Ovary (tissue), 9 donors: ENCODE results near the gene SNRPD3. TPM values are rescaled to one million over a fixed set of nuclear protein-coding genes. Genes with fewer than 3 reads are reported as not detected.
"Not testable (repeated sequence)": the region's sequence is repeated elsewhere in the genome, so short reads cannot be mapped to it uniquely, and the experiment has no call there.

Experiments
- DNase-seq, 5 donors: peaks; one replicate each; pipeline ENCODE4 v3.0.0-alpha.2; 2019 to 2020
- H3K27ac ChIP-seq, 2 donors: fragments of 200-600 bp; one replicate each; pipeline versions ENCODE4 v1.5.1 to v1.8.0; 2019 to 2022
- H3K27me3 ChIP-seq: fragments of 200-600 bp; one replicate; pipeline ENCODE4 v1.8.0; 2022
- H3K36me3 ChIP-seq: fragments of 200-600 bp; sonication (generic); one replicate; pipeline ENCODE4 v1.5.1; 2019
- H3K4me1 ChIP-seq: one replicate; pipeline ENCODE4 v1.8.1; 2013; ENCODE audit warnings: mild to moderate bottlenecking, moderate library complexity; ENCODE audit not compliant: insufficient read depth
- H3K4me3 ChIP-seq: fragments of 200-600 bp; sonication (generic); one replicate; pipeline ENCODE4 v1.5.1; 2017
- H3K9me3 ChIP-seq, 2 donors: fragments of 200-600 bp in 1 of 2; sonication (generic) in 1 of 2; one replicate each; pipeline versions ENCODE4 v1.5.1 to v1.8.1; 2013 to 2019; ENCODE audit warnings: mild to moderate bottlenecking in 1 of 2, moderate library complexity in 1 of 2
- EP300 ChIP-seq: sonication (generic); formaldehyde crosslinking; IDR thresholded peaks from one replicate; pipeline ENCODE4 v1.6.1; 2017; ENCODE audit warnings: antibody characterized with exemption
- POLR2A ChIP-seq: fragments of 450-650 bp; IDR thresholded peaks from one replicate; pipeline ENCODE4 v1.6.1; 2017; ENCODE audit warnings: antibody characterized with exemption, mild to moderate bottlenecking, moderate library complexity
- WGBS, 3 donors: extraction: QIAGEN DNeasy Blood & Tissue Kit in 1 of 3; methylation state at CpG; one replicate each; pipeline versions ENCODE4 v1.1.5 to v1.1.7; 2013 to 2017; 5-methylcytosine and 5-hydroxymethylcytosine counted together
- intact Hi-C, 4 donors: fragments of 100-400 bp; cut with DNase I; formaldehyde crosslinking; loops; one replicate each; pipeline versions ENCODE4 v1.11.0 to v1.15.1; 2022 to 2023
- polyA plus RNA-seq, 2 donors: library from polyadenylated mRNA; stranded (reverse); fragments of 200-250 nt in 1 of 2; fragments of 350-450 nt in 1 of 2; fragmentation: Illumina TruSeq in 1 of 2; extraction: RNeasy Lipid Tissue Mini Kit (QIAGEN cat#74804) in 1 of 2; gene quantifications; one replicate each; pipeline ENCODE4 v1.2.3, GENCODE V29; 2013 to 2014
- total RNA-seq, 7 donors: library from RNA; depleted of rRNA in 2 of 7; stranded (reverse); fragments of >200 nt in 2 of 7; fragmentation: NEBNext Ultra II Directional in 3 of 7; extraction: Animal tissue kit (Norgen Biotek cat#: 25700) in 3 of 7; gene quantifications; one replicate each; pipeline versions ENCODE4 v1.1.0 to v1.2.4, GENCODE V29; 2016 to 2023
- TF ChIP-seq, protein P1 (sequence below), 3 donors: fragments of 450-650 bp in 2 of 3; fragments of 200-600 bp in 1 of 3; IDR thresholded peaks; one replicate each; pipeline versions ENCODE4 v1.5.1 to v1.8.0; 2016 to 2022; ENCODE audit warnings: antibody characterized with exemption in 3 of 3, mild to moderate bottlenecking in 1 of 3
- donor health status: DM: no; HTN: no; CAD: no; lungs with moderate emphysema.
- donor health status: DM: no; HTN: no; CAD: no.
- donor health status: Bipolar disorder and iron deficiency.
- donor health status: DM: yes; HTN: yes; CAD: no.
- donor health status: DM: no; HTN: no; CAD: no.
- donor health status: DM: yes; HTN: yes; CAD: no.

The SNRPD3 gene
- total and polyA plus RNA-seq, 9 donors, result 62.9 to 154 (median 86.5) TPM

DNA sequence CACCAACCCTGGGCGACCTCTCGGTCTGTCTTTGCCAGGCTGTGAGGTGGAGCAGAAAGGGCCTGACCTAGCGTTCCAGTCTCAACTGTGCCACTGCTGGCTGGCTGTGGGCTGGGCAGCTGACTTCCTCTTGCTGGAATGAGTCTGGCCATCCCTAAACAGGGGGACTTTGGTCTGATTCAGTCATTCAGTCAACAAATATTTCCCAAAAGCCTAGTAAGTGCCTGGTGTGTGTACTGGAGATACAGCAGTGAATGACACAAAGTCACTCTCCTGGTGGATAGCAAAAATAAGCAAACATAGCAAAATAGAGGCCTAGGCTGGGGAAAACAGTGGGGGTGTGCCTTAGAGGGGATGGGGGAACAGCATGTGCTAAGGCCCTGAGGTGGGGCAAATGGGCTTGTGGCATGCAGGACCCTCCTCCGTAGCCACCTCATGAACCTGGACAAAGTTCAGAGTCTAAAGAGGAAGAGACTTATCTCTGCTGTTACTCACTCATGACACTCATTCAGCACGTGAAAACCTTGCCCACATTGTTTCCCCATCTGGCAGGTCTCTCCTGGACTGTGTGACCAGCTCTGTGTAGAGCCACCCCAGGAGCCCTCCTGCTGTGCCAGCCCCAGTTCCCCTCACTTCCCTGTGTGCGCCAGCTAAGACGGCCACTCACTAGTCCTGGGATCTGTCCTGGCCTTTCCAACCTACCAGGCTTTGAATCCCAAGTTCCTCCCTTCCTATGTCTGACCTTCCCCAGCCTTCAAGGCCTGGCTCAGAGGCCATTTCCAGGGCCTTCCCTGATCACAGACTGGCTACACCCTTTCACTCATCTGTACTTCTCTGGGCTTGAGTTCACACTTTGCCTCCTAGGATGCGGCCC is 5.5 kb upstream of the SNRPD3 start:
- H3K9me3 ChIP-seq, result no peaks in the 10 kb centered on the region
- intact Hi-C loops, result no loop called here
- WGBS, 3 donors, result 82 to 86% (median 84%) methylated on average over 8 of the region's 8 CpGs
- TF ChIP-seq, protein P1, sequence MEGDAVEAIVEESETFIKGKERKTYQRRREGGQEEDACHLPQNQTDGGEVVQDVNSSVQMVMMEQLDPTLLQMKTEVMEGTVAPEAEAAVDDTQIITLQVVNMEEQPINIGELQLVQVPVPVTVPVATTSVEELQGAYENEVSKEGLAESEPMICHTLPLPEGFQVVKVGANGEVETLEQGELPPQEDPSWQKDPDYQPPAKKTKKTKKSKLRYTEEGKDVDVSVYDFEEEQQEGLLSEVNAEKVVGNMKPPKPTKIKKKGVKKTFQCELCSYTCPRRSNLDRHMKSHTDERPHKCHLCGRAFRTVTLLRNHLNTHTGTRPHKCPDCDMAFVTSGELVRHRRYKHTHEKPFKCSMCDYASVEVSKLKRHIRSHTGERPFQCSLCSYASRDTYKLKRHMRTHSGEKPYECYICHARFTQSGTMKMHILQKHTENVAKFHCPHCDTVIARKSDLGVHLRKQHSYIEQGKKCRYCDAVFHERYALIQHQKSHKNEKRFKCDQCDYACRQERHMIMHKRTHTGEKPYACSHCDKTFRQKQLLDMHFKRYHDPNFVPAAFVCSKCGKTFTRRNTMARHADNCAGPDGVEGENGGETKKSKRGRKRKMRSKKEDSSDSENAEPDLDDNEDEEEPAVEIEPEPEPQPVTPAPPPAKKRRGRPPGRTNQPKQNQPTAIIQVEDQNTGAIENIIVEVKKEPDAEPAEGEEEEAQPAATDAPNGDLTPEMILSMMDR (IDR thresholded peaks at IDR 0.05), result no peak
- TF ChIP-seq POLR2A (no peak), EP300 (no peak)
- DNase-seq, result no peak
- no peak overlapping the region for H3K4me3 ChIP-seq
- no peak overlapping the region for H3K27ac ChIP-seq
- no peaks in the 10 kb centered on the region for H3K27me3 ChIP-seq
- no peaks in the 10 kb centered on the region for H3K36me3 ChIP-seq
- H3K4me1 ChIP-seq, result peaks cover 6% of the 10 kb centered on the region

DNA sequence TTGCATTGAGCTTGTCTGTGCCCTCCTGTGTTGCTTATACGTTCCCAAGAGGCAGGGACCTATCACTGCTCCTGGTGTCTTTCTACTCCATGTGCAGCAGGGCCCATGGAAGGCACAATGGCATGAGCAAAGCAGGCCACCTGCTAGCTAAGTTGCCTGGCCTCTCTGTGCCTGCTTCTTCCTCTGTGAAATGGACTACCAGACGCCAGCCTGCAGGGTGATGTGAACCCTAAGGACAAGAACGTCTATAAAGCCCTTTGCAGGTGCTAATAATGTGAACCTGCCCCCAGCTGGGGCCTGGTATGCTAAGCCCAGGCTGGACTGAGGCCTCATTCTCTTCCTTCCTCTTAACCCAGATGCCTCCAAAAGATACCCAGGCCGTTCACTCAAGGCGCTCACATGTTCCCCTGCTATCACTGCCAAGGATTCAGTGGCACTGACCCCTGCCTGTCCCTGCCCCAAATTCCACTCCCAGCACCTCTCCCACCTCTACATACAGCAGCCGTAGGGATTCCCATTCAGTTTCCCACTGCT is 4.8 kb upstream of the SNRPD3 start:
- Histone ChIP-seq H3K9me3 (no peaks in the 10 kb centered on the region), H3K4me3 (no peak overlapping the region), H3K4me1 (peaks cover 6% of the 10 kb centered on the region), H3K27ac (no peak overlapping the region), H3K36me3 (no peaks in the 10 kb centered on the region), H3K27me3 (no peaks in the 10 kb centered on the region)
- 74 to 84% (median 76%) methylated on average over 6 of the region's 6 CpGs for WGBS, 3 donors
- intact Hi-C loops, result no loop called here
- TF ChIP-seq, protein P1 (IDR thresholded peaks at IDR 0.05), result no peak
- TF ChIP-seq EP300, result no peak
- TF ChIP-seq POLR2A, result no peak
- DNase-seq, result no peak

DNA sequence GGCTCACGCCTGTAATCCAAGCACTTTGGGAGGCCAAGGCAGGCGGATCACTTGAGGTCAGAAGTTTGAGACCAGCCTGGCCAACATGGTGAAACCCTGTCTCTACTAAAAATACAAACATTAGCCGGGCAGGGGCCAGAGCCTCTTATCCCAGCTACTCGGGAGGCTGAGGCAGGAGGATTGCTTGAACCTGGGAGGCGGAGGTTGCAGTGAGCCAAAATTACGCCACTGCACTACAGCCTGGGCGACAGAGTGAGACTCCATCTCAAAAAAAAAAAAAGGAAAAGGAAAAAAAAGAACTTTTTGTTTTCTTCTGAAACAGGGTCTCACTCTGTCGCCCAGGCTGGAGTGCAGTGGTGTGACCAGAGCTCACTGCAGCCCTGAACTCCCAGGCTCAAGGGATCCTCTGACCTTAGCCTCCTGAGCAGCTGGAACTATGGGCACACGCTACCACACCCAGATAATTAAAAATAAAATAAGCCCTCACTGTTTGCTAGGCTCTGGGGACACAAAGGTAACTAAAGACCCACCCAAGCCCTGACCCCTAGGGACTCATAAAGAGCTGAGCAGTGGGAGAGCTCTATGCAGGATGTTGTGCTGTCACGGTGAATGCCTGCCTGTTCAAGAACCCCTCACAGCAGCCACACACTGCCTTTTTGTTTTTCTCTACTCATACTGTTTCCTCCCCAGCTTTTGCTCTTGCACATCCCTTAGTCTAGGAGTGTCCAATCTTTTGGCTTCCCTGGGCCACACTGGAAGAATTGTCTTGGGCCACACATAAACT is 3.1 kb upstream of the SNRPD3 start:
- H3K27ac ChIP-seq, H3K9me3 ChIP-seq, DNase-seq, H3K27me3 ChIP-seq, H3K4me3 ChIP-seq, intact Hi-C loops, H3K36me3 ChIP-seq: not testable (repeated sequence)
- H3K4me1 ChIP-seq, result peaks cover 12% of the 10 kb centered on the region
- WGBS, 3 donors, result 83 to 87% (median 86%) methylated on average over 10 of the region's 10 CpGs

DNA sequence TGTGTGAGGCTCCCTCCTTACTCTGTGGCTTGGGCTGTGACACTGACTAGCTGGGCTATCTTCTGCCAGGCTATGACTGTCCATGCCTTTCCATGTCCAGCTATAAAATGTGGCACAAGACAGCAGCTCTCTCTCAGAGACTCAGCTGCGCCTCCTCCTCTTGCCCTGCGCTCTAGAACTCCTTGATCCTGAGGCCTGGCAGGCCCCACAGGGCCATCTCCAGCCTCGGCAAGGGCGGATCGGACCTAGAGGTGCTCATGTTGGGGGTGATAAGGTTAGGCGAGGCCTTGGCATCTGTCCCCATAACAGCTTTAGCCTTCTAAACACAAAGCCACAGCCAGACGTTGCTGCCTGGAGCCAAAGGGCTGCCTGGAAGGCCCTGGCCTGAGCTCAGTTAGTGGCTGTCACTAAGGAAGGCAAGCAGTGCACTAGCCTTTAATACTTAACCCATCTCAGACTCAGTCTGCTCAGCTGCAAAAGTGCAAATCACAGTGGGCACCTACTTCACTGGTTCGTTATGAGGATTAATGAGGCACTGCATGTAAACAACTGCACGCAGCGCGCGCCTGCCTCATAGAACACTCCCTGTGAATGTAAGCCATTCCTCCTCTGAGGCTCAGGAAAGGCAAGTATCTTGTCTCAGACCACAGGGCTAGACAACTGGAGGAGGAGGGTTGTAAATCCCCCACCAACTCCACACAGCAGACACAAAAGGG is 2.0 kb upstream of the SNRPD3 start:
- peak overlapping the region; percentile 90 for H3K4me3 ChIP-seq
- 11 to 20% (median 12%) methylated on average over 11 to 12 of the region's 12 CpGs for WGBS, 3 donors
- intact Hi-C loops, result no loop called here
- H3K27ac ChIP-seq, result peak overlapping the region in 1 of 2 donors; percentile 92
- no peaks in the 10 kb centered on the region for H3K36me3 ChIP-seq
- H3K4me1 ChIP-seq, result peaks cover 12% of the 10 kb centered on the region
- H3K9me3 ChIP-seq, result no peaks in the 10 kb centered on the region
- TF ChIP-seq, protein P1 (IDR thresholded peaks at IDR 0.05), result no peak
- TF ChIP-seq EP300 (no peak), POLR2A (no peak)
- no peaks in the 10 kb centered on the region for H3K27me3 ChIP-seq
- peak in 4 of 5 donors; percentile 28 to 52 (median 41) for DNase-seq
